Colon (tissue), 2 donors: ENCODE results near the gene MS4A5.
"Not testable (repeated sequence)": the region's sequence is repeated elsewhere in the genome, so short reads cannot be mapped to it uniquely, and the experiment has no call there.

Experiments
- FAIRE-seq: peaks from 2 replicates; lab custom pipeline; 2012; peaks lifted over from hg19 to GRCh38; lab: Jason Lieb, UNC
- donor health status: control.
- donor health status: control.

MS4A5 gene, protein sequence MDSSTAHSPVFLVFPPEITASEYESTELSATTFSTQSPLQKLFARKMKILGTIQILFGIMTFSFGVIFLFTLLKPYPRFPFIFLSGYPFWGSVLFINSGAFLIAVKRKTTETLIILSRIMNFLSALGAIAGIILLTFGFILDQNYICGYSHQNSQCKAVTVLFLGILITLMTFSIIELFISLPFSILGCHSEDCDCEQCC

GRCh38 chr11:60429272-60429671, at the start of gene MS4A5:
Gene MS4A5, plus strand, starts transcription at chr11:60429572. Its CDS starts 103 bp downstream, at chr11:60429675.
- no peak for FAIRE-seq

DNA sequence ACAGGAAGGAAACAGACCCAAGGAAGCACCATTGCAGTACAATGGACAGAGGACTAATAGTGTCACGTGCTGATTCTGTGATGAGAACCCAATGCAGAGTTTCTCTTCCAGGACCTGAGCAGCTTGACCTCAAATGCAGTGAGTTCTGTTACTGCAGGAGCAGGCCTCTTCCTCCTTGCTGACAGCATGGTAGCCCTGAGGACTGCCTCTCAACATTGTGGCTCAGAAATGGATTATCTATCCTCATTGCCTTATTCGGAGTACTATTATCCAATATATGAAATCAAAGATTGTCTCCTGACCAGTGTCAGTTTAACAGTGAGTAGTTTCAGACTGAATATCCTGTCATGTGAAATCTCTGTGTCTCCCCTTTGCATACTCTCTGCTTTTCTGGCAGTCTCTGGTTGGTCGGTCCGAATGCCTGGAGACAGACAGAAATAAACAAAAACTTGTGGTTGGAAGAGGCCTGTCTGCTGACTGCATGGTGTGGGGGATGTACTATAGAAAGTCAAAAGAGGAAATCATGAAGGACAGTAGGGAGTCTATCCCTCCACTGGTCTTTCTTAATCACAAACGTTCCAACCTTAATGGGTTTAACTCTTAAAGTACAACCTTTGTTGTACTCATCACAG, 40.0 kb upstream of the MS4A5 start:
- FAIRE-seq: no peak

- no peak for FAIRE-seq
Measured at GRCh38 chr11:60390419-60390818, 39.0 kb upstream of the MS4A5 start.

- FAIRE-seq: no peak
Measured at GRCh38 chr11:60392361-60392760, 37.0 kb upstream of the MS4A5 start.

DNA sequence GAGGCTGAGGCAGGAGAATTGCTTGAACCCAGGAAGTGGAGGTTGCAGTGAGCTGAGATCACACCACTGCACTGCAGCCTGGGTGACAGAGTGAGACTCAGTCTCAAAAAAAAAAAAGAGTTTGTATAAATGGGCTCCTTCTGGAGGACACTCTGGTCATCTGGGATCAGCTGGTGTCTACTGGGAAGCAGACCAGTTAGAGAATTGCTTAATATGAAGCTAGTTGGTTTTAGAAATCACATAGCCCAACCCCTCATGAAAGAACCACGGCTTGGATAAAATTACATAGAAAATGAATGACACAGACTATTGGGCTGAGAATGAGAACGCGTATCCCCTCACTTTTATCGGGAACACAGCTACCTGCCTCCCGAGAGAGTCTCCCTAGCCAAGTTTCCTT, 36.4 kb upstream of the MS4A5 start:
- no peak for FAIRE-seq

DNA sequence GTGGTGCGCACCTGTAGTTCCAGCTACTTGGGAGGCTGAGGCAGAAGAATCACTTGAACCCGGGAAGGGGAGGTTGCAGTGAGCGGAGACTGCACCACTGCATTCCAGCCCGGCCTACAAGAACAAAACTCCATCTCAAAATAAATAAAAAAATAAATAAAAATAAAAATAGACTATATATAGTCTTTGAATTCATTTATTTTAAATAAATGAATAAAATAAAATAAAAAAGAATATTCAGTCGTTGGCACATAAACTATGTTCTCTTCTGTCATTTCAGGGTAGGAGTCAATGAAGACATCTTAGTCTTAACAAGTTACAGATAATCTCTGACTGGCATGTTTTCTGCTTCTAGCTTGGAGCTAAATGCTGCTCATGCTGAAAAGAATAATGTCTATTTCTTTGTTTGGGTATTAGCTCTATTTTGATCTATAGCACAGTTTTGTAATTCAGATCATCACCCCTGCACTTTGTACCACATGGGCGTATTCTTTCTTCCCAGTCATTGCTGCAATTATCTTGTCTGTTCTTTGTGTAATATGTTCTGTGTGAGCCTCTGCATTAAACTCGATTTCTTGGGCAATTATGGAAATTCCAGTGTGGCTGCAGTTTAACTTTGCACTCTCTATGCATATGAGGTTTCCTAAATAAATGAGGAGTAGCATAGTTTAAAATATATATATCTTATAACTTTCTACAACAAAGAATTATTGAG, 34.5 kb upstream of the MS4A5 start:
- FAIRE-seq: no peak

- FAIRE-seq: no peak
Measured at GRCh38 chr11:60396382-60396781, 33.0 kb upstream of the MS4A5 start, which contains the start of gene MS4A14. Gene MS4A14, plus strand, starts transcription at chr11:60396459. Its CDS starts 120 bp downstream, at chr11:60396579.

DNA sequence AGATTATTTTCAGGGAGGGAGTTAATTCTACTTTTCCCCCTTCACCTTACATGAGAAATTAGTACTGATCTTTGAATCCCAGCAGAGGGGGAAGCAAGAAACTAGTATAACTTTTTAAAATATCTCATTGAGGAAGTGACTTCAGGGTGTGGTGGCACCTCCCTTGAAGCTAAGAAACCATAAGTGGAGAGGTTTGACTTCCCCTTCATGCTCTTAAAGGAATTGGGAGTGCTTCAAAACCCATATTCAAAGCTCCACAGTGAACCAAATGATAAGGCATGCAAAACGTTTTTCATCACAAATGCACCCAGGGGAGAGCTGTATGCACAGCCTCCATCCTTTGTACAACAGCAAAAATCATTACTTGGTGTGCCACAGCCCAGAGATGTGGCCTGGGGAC, 32.6 kb upstream of the MS4A5 start:
- FAIRE-seq: no peak

DNA sequence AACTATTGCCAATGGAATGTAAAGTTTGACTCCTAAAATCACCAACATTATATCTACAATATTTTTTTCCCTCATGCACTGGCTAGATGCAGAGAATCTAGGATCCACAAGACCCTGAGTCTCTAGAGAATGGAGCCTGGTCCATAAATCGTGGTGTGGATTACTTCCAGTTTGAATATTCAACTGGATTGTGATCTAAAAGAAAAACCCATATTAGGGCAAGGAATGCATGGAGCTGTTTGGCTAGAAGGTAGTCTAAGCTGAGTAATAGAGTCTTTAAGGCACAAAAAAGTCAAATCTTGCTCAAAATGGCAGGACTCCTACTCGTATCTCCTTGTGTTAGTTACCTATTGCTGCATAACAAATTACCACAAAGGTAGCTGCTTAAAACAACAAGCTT, 9.4 kb upstream of the MS4A5 start:
- FAIRE-seq: no peak

- no peak for FAIRE-seq
Measured at GRCh38 chr11:60422609-60423008, 6.8 kb upstream of the MS4A5 start.

GRCh38 chr11:60428517-60428916, 855 bp upstream of the MS4A5 start:
- FAIRE-seq: no peak

DNA sequence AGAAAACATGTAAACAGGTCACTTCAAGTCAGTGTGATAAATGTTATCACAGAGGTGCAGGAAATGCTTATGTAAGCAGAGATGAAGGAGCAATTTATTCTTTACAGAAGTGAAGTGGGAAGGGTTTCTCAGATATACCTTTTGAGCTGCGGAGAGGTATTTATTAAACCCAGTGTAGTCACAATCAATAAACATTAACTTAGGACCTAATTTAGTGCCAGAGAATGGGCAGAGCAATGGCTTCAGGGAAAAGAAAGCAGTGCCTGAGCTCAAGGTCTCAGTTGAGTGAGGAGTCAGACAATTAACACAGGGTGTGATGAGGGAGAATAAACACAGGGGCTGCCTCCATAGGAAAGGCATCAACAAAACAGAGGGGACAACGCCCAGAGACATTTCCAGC, 1.9 kb downstream of the MS4A5 start:
- FAIRE-seq: no peak

- FAIRE-seq: no peak
Measured at GRCh38 chr11:60433401-60433800, 4.0 kb downstream of the MS4A5 start.

DNA sequence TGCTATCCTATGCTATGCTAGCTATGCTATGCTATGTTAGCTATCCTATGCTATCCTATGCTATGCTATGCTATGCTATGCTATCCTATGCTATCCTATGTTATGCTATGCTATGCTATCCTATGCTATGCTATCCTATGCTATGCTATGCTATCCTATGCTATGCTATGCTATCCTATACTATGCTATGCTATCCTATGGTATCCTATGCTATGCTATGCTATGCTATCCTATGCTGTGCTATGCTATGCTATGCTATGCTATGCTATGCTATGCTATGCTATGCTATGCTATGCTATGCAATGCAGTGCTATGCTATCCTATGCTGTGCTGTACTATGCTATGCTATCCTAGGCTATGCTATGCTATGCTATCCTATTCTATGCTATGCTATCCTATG, 17.7 kb downstream of the MS4A5 start:
- FAIRE-seq: no peak

DNA sequence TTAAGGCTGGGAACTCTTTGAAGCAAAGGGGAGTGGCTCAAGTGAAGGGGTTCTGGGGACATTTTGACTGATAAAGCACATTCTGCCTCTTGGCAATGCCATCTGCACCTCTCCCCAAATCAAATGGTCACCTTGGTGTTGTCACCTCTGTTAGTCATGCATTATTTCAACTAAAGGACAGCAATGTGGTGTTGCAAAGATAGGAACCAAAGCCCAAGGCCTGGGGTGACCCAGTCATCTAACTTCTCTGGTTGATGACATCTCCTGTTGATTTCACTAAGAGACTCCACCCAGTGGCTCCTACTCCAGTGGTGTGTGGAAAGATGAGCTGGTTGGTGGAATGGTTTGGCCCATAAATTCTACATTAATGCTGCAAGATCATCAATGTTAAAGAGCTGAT, 18.5 kb downstream of the MS4A5 start:
- no peak for FAIRE-seq

DNA sequence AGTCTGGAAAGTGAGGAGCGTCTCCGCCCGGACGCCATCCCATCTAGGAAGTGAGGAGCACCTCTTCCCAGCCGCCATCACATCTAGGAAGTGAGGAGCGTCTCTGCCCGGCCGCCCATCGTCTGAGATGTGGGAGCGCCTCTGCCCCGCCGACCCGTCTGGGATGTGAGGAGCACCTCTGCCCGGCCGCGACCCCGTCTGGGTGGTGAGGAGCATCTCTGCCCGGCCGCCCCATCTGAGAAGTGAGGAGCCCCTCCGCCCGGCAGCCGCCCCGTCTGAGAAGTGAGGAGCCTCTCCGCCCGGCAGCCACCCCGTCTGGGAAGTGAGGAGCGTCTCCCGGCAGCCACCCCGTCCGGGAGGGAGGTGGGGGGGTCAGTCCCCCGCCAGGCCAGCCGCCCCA, 21.8 kb downstream of the MS4A5 start:
- FAIRE-seq: not testable (repeated sequence)

DNA sequence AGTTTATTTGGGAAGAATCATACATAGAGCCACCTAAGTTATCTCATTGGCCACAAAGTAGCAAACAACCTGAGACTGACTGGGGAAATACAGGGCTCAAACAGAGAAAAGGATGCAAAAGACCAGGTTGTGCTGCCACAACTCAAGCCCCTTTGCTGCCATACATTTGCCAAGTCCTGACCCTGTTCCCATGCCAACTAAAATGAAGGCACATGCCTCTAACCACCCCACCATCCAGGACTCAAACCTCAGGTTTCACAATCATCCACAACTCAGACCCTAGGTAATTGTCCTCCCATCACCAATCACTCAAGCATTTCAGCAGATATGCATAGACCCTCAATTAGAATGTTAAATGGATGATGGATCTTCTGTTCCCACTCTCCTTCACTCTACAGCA, 24.8 kb downstream of the MS4A5 start:
- no peak for FAIRE-seq

DNA sequence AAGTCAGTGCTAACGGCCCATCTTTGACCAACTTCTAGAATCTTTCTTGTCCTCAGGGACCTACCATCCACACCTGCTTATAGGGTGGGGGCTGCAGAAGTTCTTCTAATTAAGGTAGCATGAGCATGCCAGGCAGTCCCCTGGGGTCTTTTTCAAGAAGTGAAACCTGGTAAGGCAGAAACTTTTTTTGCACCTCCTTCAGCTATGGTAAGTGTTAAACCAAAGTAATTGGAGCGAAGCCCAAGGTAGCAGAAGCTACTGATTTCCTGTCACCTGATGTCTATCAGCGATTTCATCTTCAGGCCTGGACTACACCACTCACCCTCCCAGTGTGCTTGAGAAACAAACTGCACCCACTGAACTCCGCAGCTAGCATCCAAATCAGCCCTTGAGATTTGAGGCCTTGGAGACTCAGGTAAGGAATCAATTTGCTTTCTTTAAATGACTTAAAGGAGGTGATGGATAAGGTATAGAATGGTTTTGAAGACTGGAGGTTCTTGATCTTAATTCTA, 26.2 kb downstream of the MS4A5 start, which contains the start of gene MS4A1:
Gene MS4A1, plus strand, starts transcription at position 317 of the 512 bp plus-strand sequence. CDS start 6,528 bp downstream, outside the sequence.
- no peak for FAIRE-seq

GRCh38 chr11:60457576-60457975, 28.2 kb downstream of the MS4A5 start:
- FAIRE-seq: no peak

GRCh38 chr11:60459345-60459744, 30.0 kb downstream of the MS4A5 start:
- FAIRE-seq: no peak

- no peak for FAIRE-seq
Measured at GRCh38 chr11:60468829-60469228, 39.5 kb downstream of the MS4A5 start.

DNA sequence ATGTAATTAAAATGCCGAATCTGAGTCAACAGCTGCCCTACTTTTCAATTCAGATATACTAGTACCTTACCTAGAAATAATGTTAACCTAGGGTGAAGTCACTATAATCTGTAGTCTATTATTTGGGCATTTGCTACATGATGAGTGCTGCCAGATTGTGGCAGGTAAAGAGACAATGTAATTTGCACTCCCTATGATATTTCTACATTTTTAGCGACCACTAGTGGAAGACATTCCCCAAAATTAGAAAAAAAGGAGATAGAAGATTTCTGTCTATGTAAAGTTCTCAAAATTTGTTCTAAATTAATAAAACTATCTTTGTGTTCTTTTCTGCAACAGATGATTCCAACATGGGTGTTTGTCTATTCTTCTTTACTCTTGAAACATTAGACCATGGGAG, 40.4 kb downstream of the MS4A5 start:
- FAIRE-seq: no peak

DNA sequence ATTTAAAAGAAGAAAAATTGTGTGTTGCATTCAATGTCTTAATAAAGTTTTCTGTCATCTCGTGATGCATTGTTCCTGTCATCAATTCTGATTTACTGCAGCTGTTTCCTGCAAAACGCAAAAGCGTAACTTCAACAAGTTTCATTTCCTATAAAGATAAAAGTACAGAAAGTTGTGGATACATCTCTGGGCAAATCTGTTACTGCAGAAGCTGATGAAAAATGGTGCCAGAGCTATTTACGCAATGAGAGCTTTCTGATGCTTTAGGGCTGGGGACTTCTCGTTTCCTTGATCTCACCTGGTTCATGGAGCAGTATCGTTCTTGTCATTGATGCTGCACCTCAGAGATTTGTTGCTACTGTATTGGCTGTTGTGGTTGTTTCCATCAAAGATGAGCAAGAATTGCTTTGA, 47.7 kb downstream of the MS4A5 start:
- no peak for FAIRE-seq
